ENCODE data around the gene MTUS2.

- TF ChIP-seq CTCF (conservative IDR thresholded peaks at IDR 0.05; ENCODE audit: low read depth, low read length), result no peak
- TF ChIP-seq EZH2 (IDR thresholded peaks at IDR 0.05; ENCODE audit: borderline replicate concordance, low read depth, low read length, poor library complexity, severe bottlenecking), result no peak
Measured at GRCh38 chr13:29500386-29500785, 680.2 kb downstream of the MTUS2 start.
